Body of pancreas (tissue), 4 donors: ENCODE measurements around the gene SLC25A42. TPM values are rescaled to one million over a fixed set of nuclear protein-coding genes. Genes with fewer than 3 reads are reported as not detected.

ENCODE experiments used
- ATAC-seq: fragments of 150-250 bp; one replicate; pipeline ENCODE4 v1.9.1; 2016
- DNase-seq, 4 donors: peaks; one replicate each; pipeline ENCODE4 v3.0.0-alpha.2; 2019
- H3K27ac ChIP-seq, 4 donors: fragments of 200-600 bp; sonication (generic); 1 replicate in 3 of 4; 2 replicates in 1 of 4; pipeline versions ENCODE4 v1.5.1 to v1.6.1; 2016 to 2019; ENCODE audit warnings: mild to moderate bottlenecking in 1 of 4, mixed read lengths in 1 of 4, moderate library complexity in 1 of 4
- H3K27me3 ChIP-seq, 2 donors: fragments of 200-600 bp; sonication (generic); one replicate each; pipeline ENCODE4 v1.6.0; 2016; ENCODE audit warnings: mild to moderate bottlenecking in 1 of 2
- H3K36me3 ChIP-seq, 2 donors: fragments of 200-600 bp; sonication (generic); replicated peaks in 1 of 2; 2 replicates each; pipeline ENCODE4 v1.5.1; 2016; ENCODE audit warnings: low read depth in 2 of 2; ENCODE audit not compliant: insufficient read depth in 1 of 2
- H3K4me1 ChIP-seq: fragments of 200-600 bp; sonication (generic); one replicate; pipeline ENCODE4 v1.6.0; 2016
- H3K4me3 ChIP-seq, 2 donors: fragments of 200-600 bp; sonication (generic); 1 replicate in 1 of 2; 2 replicates in 1 of 2; pipeline ENCODE4 v1.5.1; 2016 to 2019
- H3K9me3 ChIP-seq, 3 donors: fragments of 200-600 bp; sonication (generic); 1 replicate in 2 of 3; 2 replicates in 1 of 3; pipeline ENCODE4 v1.5.1; 2016
- CTCF ChIP-seq, 7 experiments: fragments of 450-650 bp in 4 of 7; fragments of 200-600 bp in 3 of 7; sonication (generic) in 3 of 7; IDR thresholded peaks; one replicate each; pipeline ENCODE4 v1.5.1; 2016 to 2019; ENCODE audit warnings: antibody characterized with exemption in 7 of 7
- POLR2A ChIP-seq, 3 donors: fragments of 450-650 bp; IDR thresholded peaks; one replicate each; pipeline ENCODE4 v1.6.1; 2016; ENCODE audit warnings: antibody characterized with exemption in 3 of 3, mild to moderate bottlenecking in 2 of 3
- WGBS, 2 donors: methylation state at CpG; one replicate each; pipeline ENCODE4 v1.1.5; 2017; 5-methylcytosine and 5-hydroxymethylcytosine counted together
- intact Hi-C: fragments of 100-400 bp; cut with DNase I; formaldehyde crosslinking; loops from one replicate; pipeline ENCODE4 v1.15.1; 2023
- total RNA-seq, 2 donors: library from RNA; depleted of rRNA; stranded (reverse); fragments of >200 nt; gene quantifications; one replicate each; pipeline ENCODE4 v1.1.0, GENCODE V29; 2016

The SLC25A42 gene
- total RNA-seq, 2 donors from 2014 or later = 10.1 to 24.7 TPM

- Histone ChIP-seq H3K36me3 (peaks cover 0 to 2% of the 10 kb centered on the region in 2 donors), H3K27me3 (no peaks in the 10 kb centered on the region), H3K4me3 (no peak overlapping the region), H3K9me3 (no peaks in the 10 kb centered on the region), H3K27ac (no peak overlapping the region), H3K4me1 (peaks cover 3% of the 10 kb centered on the region)
- intact Hi-C loops = no loop called here
- no peak for DNase-seq
- TF ChIP-seq CTCF (IDR thresholded peaks at IDR 0.05) (no peak), POLR2A (IDR thresholded peaks at IDR 0.05) (no peak)
- ATAC-seq = no peak
- 88 to 94% methylated on average over 6 to 7 of the region's 7 CpGs for WGBS, 2 donors
These were observed 30.7 kb downstream of the SLC25A42 start for GRCh38 chr19:19094513-19094912.

GRCh38 chr19:19095691-19096090 is 31.9 kb downstream of the SLC25A42 start:
- DNase-seq (no peak), ATAC-seq (no peak)
- H3K4me1 ChIP-seq = peaks cover 3% of the 10 kb centered on the region
- no peak for TF ChIP-seq CTCF (IDR thresholded peaks at IDR 0.05)
- TF ChIP-seq POLR2A (IDR thresholded peaks at IDR 0.05) = no peak
- no peak overlapping the region for H3K4me3 ChIP-seq
- H3K27me3 ChIP-seq = no peaks in the 10 kb centered on the region
- no peak overlapping the region for H3K27ac ChIP-seq
- 45 to 57% methylated on average over 8 to 11 of the region's 11 CpGs for WGBS, 2 donors
- peaks cover 0 to 2% of the 10 kb centered on the region in 2 donors for H3K36me3 ChIP-seq
- intact Hi-C loops = no loop called here
- H3K9me3 ChIP-seq = no peaks in the 10 kb centered on the region

- H3K27ac ChIP-seq = no peak overlapping the region
- TF ChIP-seq POLR2A (IDR thresholded peaks at IDR 0.05) (no peak), CTCF (IDR thresholded peaks at IDR 0.05) (no peak)
- DNase-seq (no peak), ATAC-seq (no peak)
- peaks cover 0 to 2% of the 10 kb centered on the region in 2 donors for H3K36me3 ChIP-seq
- H3K4me1 ChIP-seq = peaks cover 3% of the 10 kb centered on the region
- WGBS, 2 donors = 91 to 94% methylated on average over 24 of the region's 24 CpGs
- H3K9me3 ChIP-seq = no peaks in the 10 kb centered on the region
- no peaks in the 10 kb centered on the region for H3K27me3 ChIP-seq
- intact Hi-C loops = no loop called here
- H3K4me3 ChIP-seq = no peak overlapping the region
These were observed 33.1 kb downstream of the SLC25A42 start for GRCh38 chr19:19096641-19097627.

- Histone ChIP-seq H3K36me3 (peaks cover 0 to 2% of the 10 kb centered on the region in 2 donors), H3K27ac (no peak overlapping the region), H3K9me3 (no peaks in the 10 kb centered on the region), H3K4me1 (peaks cover 3% of the 10 kb centered on the region), H3K27me3 (no peaks in the 10 kb centered on the region), H3K4me3 (no peak overlapping the region)
- TF ChIP-seq CTCF (IDR thresholded peaks at IDR 0.05) (no peak), POLR2A (IDR thresholded peaks at IDR 0.05) (no peak)
- WGBS, 2 donors = 58 to 76% methylated on average over 2 to 9 of the region's 9 CpGs
- intact Hi-C loops = no loop called here
- ATAC-seq (no peak), DNase-seq (no peak)
These were observed 34.4 kb downstream of the SLC25A42 start for GRCh38 chr19:19098084-19098702.
